ENCODE data around the gene PRDM5.
"Not testable (repeated sequence)": the region's sequence is repeated elsewhere in the genome, so short reads cannot be mapped to it uniquely, and the experiment has no call there.

The PRDM5 gene

GRCh38 chr4:120815361-120815760, 107.2 kb downstream of the PRDM5 start:
- no peak for FAIRE-seq

DNA sequence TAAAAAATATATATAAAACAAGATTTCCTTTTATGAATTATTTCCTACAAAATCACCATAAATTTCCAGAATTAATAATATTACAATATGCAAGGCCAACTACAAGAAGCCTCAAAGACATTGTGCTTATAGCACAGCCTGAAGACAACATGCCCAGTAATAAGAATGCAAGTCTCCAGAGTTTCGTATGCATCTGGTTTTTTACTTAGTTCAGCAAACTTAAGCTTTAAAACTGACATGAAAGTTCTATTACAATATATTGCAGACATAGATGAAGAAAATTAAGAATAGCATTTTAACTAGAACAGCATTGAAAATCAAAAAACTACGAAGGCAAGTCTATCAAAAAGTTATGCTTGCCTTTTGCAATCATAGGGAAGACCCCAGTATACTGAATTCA, 107.6 kb downstream of the PRDM5 start:
- FAIRE-seq = no peak

DNA sequence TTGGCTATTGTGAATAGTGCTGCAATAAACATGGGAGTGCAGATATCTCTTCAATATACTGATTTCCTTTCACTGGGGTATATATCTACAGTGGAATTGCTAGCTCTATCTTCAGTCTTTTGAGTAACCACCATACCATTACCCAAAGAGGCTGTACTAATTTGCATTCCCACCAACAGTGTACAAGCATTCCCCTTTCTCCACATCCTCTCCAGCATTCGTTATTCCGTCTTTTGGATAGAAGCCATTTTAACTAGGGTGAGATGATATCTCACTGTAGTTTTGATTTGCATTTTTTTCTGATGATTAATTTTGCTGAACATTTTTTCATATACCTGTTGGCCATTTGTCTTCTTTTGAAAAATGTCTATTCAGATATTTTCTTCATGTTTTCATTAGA, 110.3 kb downstream of the PRDM5 start:
- no peak for FAIRE-seq

DNA sequence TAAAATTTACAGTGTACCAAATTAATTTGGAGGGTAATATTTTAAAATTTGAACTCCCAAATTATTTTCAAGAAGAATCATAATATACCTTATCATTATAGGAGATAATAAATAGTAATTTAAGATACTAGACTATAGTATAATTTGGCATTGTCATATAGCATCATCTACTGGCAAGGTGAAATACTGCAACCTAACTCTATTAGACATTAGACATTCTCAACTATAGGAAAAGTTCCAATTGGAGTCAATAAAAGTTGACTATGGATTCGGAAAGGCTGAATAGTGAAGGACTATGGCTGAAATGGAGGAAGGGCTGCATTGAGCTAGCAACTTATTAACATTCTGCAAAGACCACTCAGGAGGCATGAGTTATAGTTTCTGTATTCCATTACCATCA, 113.0 kb downstream of the PRDM5 start:
- FAIRE-seq = peak; percentile 56

DNA sequence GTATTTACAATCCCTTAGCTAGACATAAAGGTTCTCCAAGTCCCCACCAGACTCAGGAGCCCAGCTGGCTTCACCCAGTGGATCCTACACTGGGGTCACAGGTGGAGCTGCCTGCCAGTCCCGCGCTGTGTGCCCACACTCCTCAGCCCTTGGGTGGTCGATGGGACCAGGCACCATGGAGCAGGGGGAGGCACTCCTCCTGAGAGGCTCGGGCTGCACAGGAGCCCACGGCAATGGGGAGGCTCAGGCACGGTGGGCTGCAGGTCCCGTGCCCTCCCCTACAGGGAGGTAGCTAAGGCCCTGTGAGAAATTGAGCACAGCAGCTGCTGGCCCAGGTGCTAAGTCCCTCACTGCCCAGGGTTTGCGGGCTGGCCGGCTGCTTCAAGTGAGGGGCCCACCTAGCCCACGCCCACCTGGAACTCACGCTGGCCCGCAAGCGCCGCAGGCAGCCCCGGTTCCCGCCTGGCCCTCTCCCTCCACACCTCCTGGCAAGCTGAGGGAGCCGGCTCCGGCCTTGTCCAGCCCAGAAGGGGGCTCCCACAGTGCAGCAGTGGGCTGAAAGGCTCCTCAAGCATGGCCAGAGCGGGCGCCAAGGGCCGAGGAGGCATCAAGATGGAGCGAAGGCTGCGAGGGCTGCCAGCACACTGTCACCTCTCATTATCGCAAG, 113.9 kb downstream of the PRDM5 start:
- no peak for FAIRE-seq

DNA sequence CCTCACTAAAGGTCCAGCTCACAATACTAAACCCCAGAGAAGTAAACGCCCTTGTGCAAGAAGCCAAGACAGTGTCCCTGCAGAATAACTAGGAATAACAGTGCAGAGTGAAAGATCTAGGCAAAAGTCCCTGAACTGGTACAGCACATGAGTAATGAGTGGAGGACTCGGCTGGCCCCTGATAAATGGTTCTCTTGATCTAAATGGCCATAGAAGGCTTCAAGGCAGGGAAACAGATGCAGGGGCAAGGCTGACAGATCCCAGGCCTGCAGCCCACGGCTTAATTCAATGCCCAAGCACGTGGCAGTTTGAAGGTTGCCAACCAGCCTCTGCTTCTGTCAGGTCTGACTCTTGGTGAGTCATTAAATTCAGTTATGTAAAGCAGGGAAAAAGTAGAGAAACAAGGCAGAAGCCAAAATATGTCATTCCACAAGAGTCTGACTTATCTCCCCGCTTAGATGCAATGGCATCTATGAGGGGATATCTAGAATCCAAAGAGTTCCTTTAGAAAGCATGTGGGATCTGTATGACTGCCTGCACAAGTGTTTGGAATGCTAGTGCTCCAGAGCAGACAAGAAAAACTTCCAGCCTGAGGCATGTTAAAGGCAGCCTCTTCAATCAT, 121.3 kb downstream of the PRDM5 start:
- FAIRE-seq = no peak

DNA sequence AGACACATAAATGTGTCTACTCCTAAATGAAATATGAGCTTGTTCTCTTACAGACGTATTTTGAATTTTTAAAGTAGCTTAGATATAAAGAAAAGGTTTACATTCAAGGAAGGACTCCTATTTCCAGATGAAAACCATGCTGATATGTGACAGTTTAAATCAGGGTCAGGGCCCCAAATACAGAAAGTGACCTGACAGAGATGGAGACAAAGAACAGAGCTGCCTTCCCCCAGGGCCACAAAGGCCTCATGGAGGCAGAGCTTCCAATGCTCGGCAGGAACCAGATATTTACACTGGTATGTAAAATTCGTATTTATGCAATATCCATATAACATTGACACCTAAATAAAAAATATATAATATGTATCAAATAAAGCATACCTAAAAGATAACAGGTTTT, 124.0 kb downstream of the PRDM5 start:
- FAIRE-seq = no peak

GRCh38 chr4:120796271-120796670, 126.3 kb downstream of the PRDM5 start:
- no peak for FAIRE-seq

GRCh38 chr4:120785202-120785601, 137.3 kb downstream of the PRDM5 start:
- FAIRE-seq = no peak

GRCh38 chr4:120777459-120777858, 145.1 kb downstream of the PRDM5 start:
- no peak for FAIRE-seq

DNA sequence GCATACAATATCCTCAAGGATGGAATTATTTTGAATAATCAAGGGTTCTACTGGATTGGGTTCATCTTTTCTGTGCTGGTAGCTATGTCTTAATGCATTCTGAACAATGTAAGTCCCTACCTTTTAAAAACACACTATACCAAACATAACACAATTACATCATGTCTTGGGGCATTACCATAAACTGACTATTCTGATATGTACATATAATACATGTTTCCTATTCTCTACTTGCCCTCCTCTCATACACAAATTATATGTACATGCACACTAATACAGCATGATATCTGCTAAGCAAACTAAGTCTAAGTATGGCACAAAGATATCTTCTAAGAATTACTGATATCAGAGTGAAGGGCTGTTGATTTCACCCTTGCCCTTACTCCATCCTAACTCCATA, 147.1 kb downstream of the PRDM5 start:
- FAIRE-seq = no peak

DNA sequence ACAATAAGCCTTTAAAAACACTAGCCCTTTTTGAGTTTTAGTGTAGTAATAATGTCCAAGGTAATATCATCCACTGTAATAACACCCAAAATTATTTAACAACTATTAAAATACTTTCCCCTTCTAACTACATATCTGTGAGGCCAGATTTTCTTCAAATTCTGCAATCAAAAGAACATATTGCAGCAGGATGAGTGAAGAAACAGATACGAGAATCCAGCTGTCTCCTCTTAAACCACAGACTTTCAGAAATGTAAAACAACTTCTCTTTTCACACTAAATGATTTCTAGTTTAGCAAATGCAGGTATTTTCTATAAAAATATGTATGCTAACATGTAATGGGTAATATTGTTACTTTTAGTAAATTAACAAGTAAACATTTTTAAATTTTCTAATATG, 148.9 kb downstream of the PRDM5 start:
- FAIRE-seq = no peak

GRCh38 chr4:120771907-120772306, 150.6 kb downstream of the PRDM5 start:
- FAIRE-seq = no peak

DNA sequence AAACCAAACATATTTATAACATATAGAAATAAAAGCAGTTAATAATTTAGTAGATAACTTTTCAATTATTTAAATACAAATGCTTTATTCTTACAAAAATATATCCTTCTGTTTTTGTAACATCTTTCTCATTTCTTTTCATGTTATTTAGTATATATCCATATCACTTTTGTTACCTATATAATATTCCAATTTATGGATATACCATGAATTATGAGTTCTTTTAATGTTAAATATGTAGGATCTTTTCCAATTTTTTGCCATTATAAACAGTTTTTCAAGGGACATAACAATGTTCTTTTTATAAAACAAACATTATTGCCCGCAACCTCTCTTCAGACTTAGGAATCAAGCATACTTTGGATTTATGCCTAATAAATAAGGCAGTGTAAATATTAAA, 151.6 kb downstream of the PRDM5 start:
- peak; percentile 62 for FAIRE-seq

DNA sequence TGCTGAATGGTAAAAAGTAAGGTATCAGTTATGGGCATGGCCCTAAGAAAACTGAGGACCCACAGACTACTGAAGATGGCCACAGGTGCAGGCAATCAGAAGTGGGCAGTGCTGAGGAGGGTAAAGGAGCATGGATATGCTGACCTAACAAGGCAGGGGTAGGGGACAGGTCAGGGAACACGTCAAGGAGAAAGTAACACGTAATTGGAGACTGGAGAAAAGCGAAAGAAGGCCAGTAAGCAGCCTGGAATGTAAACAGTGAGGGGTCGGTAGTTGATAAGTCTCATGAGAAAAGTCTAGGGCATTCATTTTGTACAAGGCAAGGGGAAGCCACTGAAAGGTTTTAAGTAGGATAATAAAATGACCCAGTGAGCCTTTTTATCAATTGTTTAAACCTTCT, 153.3 kb downstream of the PRDM5 start:
- no peak for FAIRE-seq

- FAIRE-seq = no peak
Observed at GRCh38 chr4:120765260-120765680, 157.3 kb downstream of the PRDM5 start.

- no peak for FAIRE-seq
Observed at GRCh38 chr4:120763650-120764049, 158.9 kb downstream of the PRDM5 start.

DNA sequence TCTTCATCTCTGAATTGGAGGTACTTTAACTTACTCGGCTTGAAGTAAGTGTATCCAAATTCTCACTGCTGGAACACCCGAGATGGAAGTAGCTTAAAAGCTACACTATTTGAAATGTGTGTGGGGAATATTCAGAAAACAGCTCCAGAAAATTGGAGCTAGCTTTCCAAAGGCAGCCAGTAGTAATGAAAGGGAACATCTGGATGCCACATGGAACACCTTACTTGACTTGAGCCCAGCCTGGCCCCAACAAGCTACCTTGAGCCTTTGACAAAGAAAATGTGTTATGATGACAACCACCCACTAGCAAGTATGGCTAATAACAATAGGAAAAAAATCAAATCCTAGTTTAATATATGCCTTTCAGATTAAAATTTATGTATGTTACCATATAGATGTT, 161.5 kb downstream of the PRDM5 start:
- FAIRE-seq = no peak

DNA sequence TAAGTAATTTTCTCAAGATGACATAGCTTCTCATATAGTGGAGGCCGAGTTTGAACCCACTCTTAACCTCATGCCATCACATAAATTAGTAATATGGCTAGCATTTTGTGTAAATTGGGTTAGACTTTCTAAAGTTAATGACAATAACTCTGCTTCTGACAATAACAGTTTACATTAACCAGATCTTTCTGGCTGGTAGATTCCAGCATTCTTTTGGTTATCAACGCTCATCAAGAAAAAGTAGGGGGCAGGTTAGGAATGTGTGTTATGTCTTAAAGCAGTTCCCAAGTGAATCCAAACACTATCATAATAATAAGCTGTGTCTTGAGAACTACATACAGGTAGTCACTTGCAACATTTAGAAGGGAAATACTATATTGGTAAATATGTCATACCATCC, 162.5 kb downstream of the PRDM5 start:
- no peak for FAIRE-seq

GRCh38 chr4:120755864-120756263, 166.7 kb downstream of the PRDM5 start:
- FAIRE-seq = no peak

DNA sequence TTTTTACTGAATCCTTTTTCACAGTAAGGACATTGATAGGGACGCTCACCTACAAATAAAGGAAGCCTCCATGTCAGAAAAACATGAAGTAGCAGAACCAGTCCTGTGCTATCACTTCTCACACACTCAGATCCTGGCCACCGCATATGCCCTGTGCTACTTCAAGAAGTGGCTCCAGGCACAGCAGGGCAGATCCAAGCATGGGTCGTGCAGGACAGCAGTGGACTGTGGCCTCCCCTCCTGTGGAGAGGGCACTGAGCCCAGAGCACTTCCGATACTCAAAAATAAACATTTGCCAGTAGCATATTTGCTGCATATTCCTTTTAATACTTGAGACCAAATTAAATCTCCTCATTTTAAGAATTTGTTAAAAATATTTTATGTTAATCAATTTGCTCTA, 167.9 kb downstream of the PRDM5 start:
- FAIRE-seq = no peak

DNA sequence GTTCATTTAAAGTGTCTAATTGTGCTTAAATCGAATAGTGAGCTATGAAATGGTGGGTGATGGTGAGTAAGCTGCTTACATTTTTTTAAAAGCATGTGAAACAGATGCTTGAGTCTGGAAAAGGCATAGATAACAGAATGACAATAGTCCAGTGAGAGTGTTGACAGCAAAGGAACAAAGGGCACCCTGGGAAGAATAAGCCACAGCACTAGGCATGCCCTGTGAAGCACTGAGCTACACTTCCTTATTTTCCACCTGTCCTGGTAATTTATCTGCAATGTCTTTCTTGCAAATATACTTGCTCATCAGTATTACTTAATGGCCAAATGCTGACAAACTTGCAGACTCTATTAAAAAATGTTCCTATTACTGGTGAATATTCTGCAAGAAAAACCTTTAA, 168.7 kb downstream of the PRDM5 start:
- no peak for FAIRE-seq

DNA sequence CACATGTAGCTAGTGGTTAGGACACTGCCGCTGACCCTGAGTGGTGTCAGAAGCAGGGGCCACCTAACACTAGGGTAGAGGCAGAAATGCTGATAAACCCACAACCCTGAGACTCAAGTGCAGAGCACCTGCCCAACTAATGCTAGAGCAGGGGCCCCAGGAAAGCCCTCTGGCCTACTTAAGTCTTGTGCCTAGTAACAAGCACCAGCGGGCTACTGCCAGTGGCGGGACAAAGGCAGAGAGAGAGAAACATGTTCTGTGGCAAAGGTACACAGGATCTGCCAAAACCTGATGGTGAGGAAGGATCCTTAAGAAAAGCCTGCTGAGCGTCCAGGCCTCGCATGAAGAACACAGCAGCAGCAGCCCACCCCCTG, 172.4 kb downstream of the PRDM5 start:
- no peak for FAIRE-seq

GRCh38 chr4:120749445-120750151, 172.9 kb downstream of the PRDM5 start:
- no peak for FAIRE-seq

- not testable (repeated sequence) for FAIRE-seq
Observed at GRCh38 chr4:120741636-120742035, 180.9 kb downstream of the PRDM5 start.
